HCT116 (cell line): Measurements from ENCODE around the gene FICD. TPM values are rescaled to one million over a fixed set of nuclear protein-coding genes. Genes with fewer than 3 reads are reported as not detected.

Experiments
- ATAC-seq: fragments of 200-7000 bp; cut with Tn5 transposase; 2 replicates; pipeline ENCODE4 v1.9.1; 2020; ENCODE audit warnings: mild to moderate bottlenecking, moderate library complexity
- BruUV-seq: library from RNA; stranded (reverse); fragments of 400-500 nt; replicated peaks from 2 replicates; lab custom pipeline; 2021; lab: Mats Ljungman, UMichigan
- CTCF ChIA-PET: fragments of 300-600 bp; sonication (Branson Sonifier 250); formaldehyde crosslinking; loops from one replicate; lab custom pipeline; 2021; ENCODE audit warnings: antibody characterized with exemption; lab: Charles Lee
- POLR2A ChIA-PET: fragments of 300-600, 350-600 bp; sonication (Branson Sonifier 250); formaldehyde crosslinking; loops from one replicate; lab custom pipeline; 2021; ENCODE audit warnings: antibody characterized with exemption; lab: Charles Lee
- RAD21 ChIA-PET, 2 experiments: fragments of 300-600 bp; sonication (Branson Sonifier 250); formaldehyde crosslinking; loops; one replicate each; lab custom pipeline; 2023; ENCODE audit warnings: low total read pairs in 2 of 2; ENCODE audit not compliant: uncharacterized antibody in 2 of 2, unreplicated experiment in 2 of 2, low non-redundant PET in 1 of 2; lab: Charles Lee
- DNase-seq: peaks from one replicate; pipeline ENCODE4 v3.0.0-alpha.2; 2010; ENCODE audit warnings: low read depth, low spot score
- H2AFZ ChIP-seq: fragments of 200-600 bp; shearing (Covaris generic), sonication (generic); 2 replicates; pipeline ENCODE4 v1.6.1; 2017; ENCODE audit warnings: low read depth, mixed run types, mixed read lengths, antibody characterized with exemption, low read length; ENCODE audit not compliant: poor library complexity, severe bottlenecking
- H3K27ac ChIP-seq: 2 replicates; pipeline ENCODE4 v1.5.1; 2012; ENCODE audit warnings: low read depth, low read length
- H3K27me3 ChIP-seq: fragments of 200-600 bp; sonication (generic); 2 replicates; pipeline ENCODE4 v1.6.1; 2016; ENCODE audit warnings: mixed run types, low read length, mixed read lengths; ENCODE audit not compliant: insufficient read depth
- H3K36me3 ChIP-seq, 2 experiments: fragments of 200-500 bp in 1 of 2; fragments of 200-600 bp in 1 of 2; sonication (Bioruptor generic) in 1 of 2; sonication (generic) in 1 of 2; 2 replicates each; pipeline versions ENCODE4 v1.5.1 to v1.6.1; 2014 to 2016; ENCODE audit warnings: low read length in 2 of 2, inconsistent platforms in 1 of 2, mixed read lengths in 1 of 2, mixed run types in 1 of 2; ENCODE audit not compliant: insufficient read depth in 2 of 2, control insufficient read depth in 1 of 2
- H3K4me1 ChIP-seq, 2 experiments: fragments of 200-600 bp in 1 of 2; sonication (generic) in 1 of 2; 2 replicates each; pipeline versions ENCODE4 v1.5.1 to v1.6.1; 2012 to 2017; ENCODE audit warnings: low read length in 2 of 2, inconsistent platforms in 1 of 2, mild to moderate bottlenecking in 1 of 2, mixed read lengths in 1 of 2, mixed run types in 1 of 2, moderate library complexity in 1 of 2; ENCODE audit not compliant: insufficient read depth in 2 of 2, control insufficient read depth in 1 of 2
- H3K4me2 ChIP-seq: fragments of 200-600 bp; sonication (generic); 2 replicates; pipeline ENCODE4 v1.6.1; 2017; ENCODE audit warnings: mixed run types, low read length, mixed read lengths
- H3K4me3 ChIP-seq, 2 experiments: fragments of 200-600 bp in 1 of 2; sonication (generic) in 1 of 2; replicated peaks in 1 of 2; 2 replicates each; pipeline ENCODE4 v1.5.1; 2011 to 2016; ENCODE audit warnings: low read length in 2 of 2, control low read depth in 1 of 2, low read depth in 1 of 2, mild to moderate bottlenecking in 1 of 2, mixed read lengths in 1 of 2, mixed run types in 1 of 2
- H3K79me2 ChIP-seq: fragments of 200-600 bp; sonication (generic); 2 replicates; pipeline ENCODE4 v1.6.1; 2017; ENCODE audit warnings: mild to moderate bottlenecking, mixed run types, low read length, moderate library complexity, mixed read lengths; ENCODE audit not compliant: insufficient read depth
- H3K9ac ChIP-seq: fragments of 200-600 bp; sonication (generic); 2 replicates; pipeline ENCODE4 v1.6.1; 2016; ENCODE audit warnings: low read length, mixed read lengths
- H3K9me2 ChIP-seq: fragments of 200-600 bp; sonication (generic), shearing (Covaris generic); 2 replicates; pipeline ENCODE4 v1.6.1; 2017; ENCODE audit warnings: mixed run types, mild to moderate bottlenecking, moderate library complexity; ENCODE audit not compliant: insufficient read depth
- H3K9me3 ChIP-seq, 2 experiments: fragments of 200-500 bp in 1 of 2; fragments of 200-600 bp in 1 of 2; sonication (Bioruptor generic) in 1 of 2; sonication (generic) in 1 of 2; 2 replicates each; pipeline ENCODE4 v1.6.1; 2014 to 2017; ENCODE audit warnings: low read length in 2 of 2, mixed read lengths in 2 of 2, inconsistent platforms in 1 of 2, low read depth in 1 of 2, mild to moderate bottlenecking in 1 of 2, mixed run types in 1 of 2, moderate library complexity in 1 of 2; ENCODE audit not compliant: control insufficient read depth in 1 of 2, insufficient read depth in 1 of 2
- H4K20me1 ChIP-seq: fragments of 200-600 bp; sonication (generic), shearing (Covaris generic); 2 replicates; pipeline ENCODE4 v1.6.1; 2017; ENCODE audit warnings: mixed run types, mild to moderate bottlenecking, moderate library complexity; ENCODE audit not compliant: insufficient read depth
- CBX3 ChIP-seq: IDR thresholded peaks from 2 replicates; pipeline ENCODE4 v1.6.1; 2012; ENCODE audit warnings: low read depth
- CTCF ChIP-seq, 3 experiments: fragments of 200-600 bp in 1 of 3; sonication (generic) in 1 of 3; IDR thresholded peaks in 2 of 3; conservative IDR thresholded peaks in 1 of 3; 2 replicates each; pipeline ENCODE4 v1.5.1; 2012 to 2017; ENCODE audit warnings: low read depth in 2 of 3, low read length in 2 of 3, antibody characterized with exemption in 1 of 3, borderline replicate concordance in 1 of 3, control low read depth in 1 of 3, mild to moderate bottlenecking in 1 of 3, mixed read lengths in 1 of 3, mixed run types in 1 of 3, moderate library complexity in 1 of 3; ENCODE audit not compliant: insufficient read depth in 1 of 3
- EGR1 ChIP-seq: IDR thresholded peaks from 2 replicates; pipeline ENCODE4 v1.6.1; 2012; ENCODE audit warnings: low read depth
- ELF1 ChIP-seq: IDR thresholded peaks from 2 replicates; pipeline ENCODE4 v1.6.1; 2012; ENCODE audit warnings: low read depth, borderline replicate concordance
- POLR2AphosphoS5 ChIP-seq: IDR thresholded peaks from 2 replicates; pipeline ENCODE4 v1.6.1; 2011; ENCODE audit warnings: mild to moderate bottlenecking, low read depth, low read length, moderate library complexity
- RAD21 ChIP-seq: IDR thresholded peaks from 2 replicates; pipeline ENCODE4 v1.6.1; 2012; ENCODE audit warnings: low read depth, mild to moderate bottlenecking
- SIN3A ChIP-seq: IDR thresholded peaks from 2 replicates; pipeline ENCODE4 v1.6.1; 2012; ENCODE audit warnings: low read depth
- YY1 ChIP-seq: IDR thresholded peaks from 2 replicates; pipeline ENCODE4 v1.6.1; 2011; ENCODE audit warnings: low read length, low read depth, moderate library complexity, mild to moderate bottlenecking; ENCODE audit not compliant: insufficient replicate concordance; ENCODE audit errors: extremely low read depth
- ZFX ChIP-seq: fragments of 450-650 bp; IDR thresholded peaks from 2 replicates; pipeline ENCODE4 v1.6.1; 2017
- intact Hi-C: fragments of 100-400 bp; cut with micrococcal nuclease; formaldehyde crosslinking; loops from 2 replicates; pipeline ENCODE4 v1.10.0; 2022
- total RNA-seq: library from RNA; stranded (reverse); gene quantifications from one replicate; pipeline ENCODE4 v1.2.1, GENCODE V29; 2021; ENCODE audit not compliant: unreplicated experiment

The FICD gene
- total RNA-seq, 1 experiment from 2014 or later, result 5.1 TPM

GRCh38 chr12:108559007-108559655, 44.1 kb downstream of the FICD start:
- ChIA-PET POLR2A (no interaction called here), CTCF (no interaction called here), RAD21 (no interaction called here)
- peaks cover 83% of the 10 kb centered on the region for H3K79me2 ChIP-seq
- H3K27ac ChIP-seq, result no peak overlapping the region
- no peaks in the 10 kb centered on the region for H3K9me2 ChIP-seq
- no peaks in the 10 kb centered on the region; the same call in 1 of the 2 replicates for H4K20me1 ChIP-seq
- peaks cover 12 to 25% of the 10 kb centered on the region in 2 experiments; a peak in 3 of 4 replicates for H3K4me1 ChIP-seq
- peaks cover 2 to 16% of the 10 kb centered on the region in 2 experiments; a peak in 2 of 4 replicates for H3K36me3 ChIP-seq
- no peak for TF ChIP-seq EGR1
- no peak for TF ChIP-seq YY1
- no peak for TF ChIP-seq ZFX
- TF ChIP-seq POLR2AphosphoS5, result no peak
- no peak for TF ChIP-seq CBX3
- no peak for TF ChIP-seq RAD21
- no peak for TF ChIP-seq ELF1
- peak overlapping the region; percentile 93 for H3K4me2 ChIP-seq
- DNase-seq, result no peak
- H3K9ac ChIP-seq, result peak overlapping the region; percentile 97; the same call in 1 of the 2 replicates
- no peaks in the 10 kb centered on the region for H3K9me3 ChIP-seq
- H3K4me3 ChIP-seq, result peak overlapping the region; percentile 75 to 85
- H2AFZ ChIP-seq, result no peak overlapping the region
- intact Hi-C loops, result no loop called here
- ATAC-seq, result no peak
- no TSS peak for BruUV-seq
- H3K27me3 ChIP-seq, result no peaks in the 10 kb centered on the region

GRCh38 chr12:108559748-108560147, 44.7 kb downstream of the FICD start:
- Histone ChIP-seq H3K4me1 (peaks cover 16 to 31% of the 10 kb centered on the region in 2 experiments; a peak in 3 of 4 replicates), H3K27ac (no peak overlapping the region)
- RAD21 ChIA-PET, result no interaction called here

More at GRCh38 chr12:108559748-108560147, 44.7 kb downstream of the FICD start:
- Histone ChIP-seq H3K79me2 (peaks cover 83% of the 10 kb centered on the region), H2AFZ (no peak overlapping the region), H3K9me2 (no peaks in the 10 kb centered on the region), H3K27me3 (no peaks in the 10 kb centered on the region), H3K9ac (peak overlapping the region; percentile 97), H3K4me2 (peak overlapping the region; percentile 93), H3K4me3 (peak overlapping the region; percentile 75 to 85), H4K20me1 (no peaks in the 10 kb centered on the region; the same call in 1 of the 2 replicates), H3K36me3 (peaks cover 7 to 22% of the 10 kb centered on the region in 2 experiments; a peak in 3 of 4 replicates), H3K9me3 (no peaks in the 10 kb centered on the region)
- peak in 2 of 3 experiments; percentile 18 to 19; a peak in 2 of 6 replicates for TF ChIP-seq CTCF (IDR thresholded peaks at IDR 0.05 in 2 of 3, conservative IDR thresholded peaks at IDR 0.05 in 1 of 3; ENCODE audit: borderline replicate concordance in 1 of 3, insufficient read depth in 1 of 3, low read depth in 2 of 3, low read length in 2 of 3)
- TF ChIP-seq SIN3A, result no peak
- intact Hi-C loops, result loop anchor here (5.0 to 10.0 kb wide), 2 partner anchors 275 to 828 kb away; no protein-coding TSS in a partner anchor
- no peak for ATAC-seq
- no TSS peak for BruUV-seq
- ChIA-PET POLR2A (no interaction called here), CTCF (no interaction called here)
- no peak for DNase-seq
